Gastroesophageal sphincter (tissue), 3 donors: Measurements from ENCODE around the gene TMC6.
"Not testable (repeated sequence)": the region's sequence is repeated elsewhere in the genome, so short reads cannot be mapped to it uniquely, and the experiment has no call there.

ENCODE experiments used
- POLR2A ChIP-seq, 2 donors: fragments of 450-650 bp; IDR thresholded peaks; one replicate each; pipeline ENCODE4 v1.6.1; 2017; ENCODE audit warnings: antibody characterized with exemption in 2 of 2, mild to moderate bottlenecking in 2 of 2, moderate library complexity in 1 of 2
- TF ChIP-seq, protein P1 (sequence below), 4 experiments: fragments of 200-600 bp in 2 of 4; fragments of 450-650 bp in 2 of 4; sonication (generic) in 1 of 4; IDR thresholded peaks; one replicate each; pipeline ENCODE4 v1.5.1; 2017 to 2019; ENCODE audit warnings: antibody characterized with exemption in 4 of 4, mild to moderate bottlenecking in 2 of 4, moderate library complexity in 2 of 4

DNA sequence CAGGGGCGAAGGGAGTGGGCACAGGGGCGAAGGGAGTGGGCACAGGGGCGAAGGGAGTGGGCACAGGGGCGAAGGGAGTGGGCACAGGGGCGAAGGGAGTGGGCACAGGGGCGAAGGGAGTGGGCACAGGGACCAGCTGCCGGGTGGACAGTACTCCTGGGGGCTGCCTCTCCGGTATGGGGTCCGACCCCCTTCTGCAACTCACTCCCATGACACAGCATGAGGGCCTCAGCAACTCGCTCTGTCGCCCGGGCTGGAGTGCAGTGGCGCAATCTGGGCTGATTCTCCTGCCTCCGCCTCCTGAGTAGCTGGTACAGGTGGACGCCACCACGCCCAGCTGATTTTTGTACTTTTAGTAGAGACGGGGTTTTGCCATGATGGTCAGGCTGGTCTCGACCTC, 12.8 kb downstream of the TMC6 start:
- not testable (repeated sequence) for TF ChIP-seq POLR2A (IDR thresholded peaks at IDR 0.05)
- TF ChIP-seq, protein P1, sequence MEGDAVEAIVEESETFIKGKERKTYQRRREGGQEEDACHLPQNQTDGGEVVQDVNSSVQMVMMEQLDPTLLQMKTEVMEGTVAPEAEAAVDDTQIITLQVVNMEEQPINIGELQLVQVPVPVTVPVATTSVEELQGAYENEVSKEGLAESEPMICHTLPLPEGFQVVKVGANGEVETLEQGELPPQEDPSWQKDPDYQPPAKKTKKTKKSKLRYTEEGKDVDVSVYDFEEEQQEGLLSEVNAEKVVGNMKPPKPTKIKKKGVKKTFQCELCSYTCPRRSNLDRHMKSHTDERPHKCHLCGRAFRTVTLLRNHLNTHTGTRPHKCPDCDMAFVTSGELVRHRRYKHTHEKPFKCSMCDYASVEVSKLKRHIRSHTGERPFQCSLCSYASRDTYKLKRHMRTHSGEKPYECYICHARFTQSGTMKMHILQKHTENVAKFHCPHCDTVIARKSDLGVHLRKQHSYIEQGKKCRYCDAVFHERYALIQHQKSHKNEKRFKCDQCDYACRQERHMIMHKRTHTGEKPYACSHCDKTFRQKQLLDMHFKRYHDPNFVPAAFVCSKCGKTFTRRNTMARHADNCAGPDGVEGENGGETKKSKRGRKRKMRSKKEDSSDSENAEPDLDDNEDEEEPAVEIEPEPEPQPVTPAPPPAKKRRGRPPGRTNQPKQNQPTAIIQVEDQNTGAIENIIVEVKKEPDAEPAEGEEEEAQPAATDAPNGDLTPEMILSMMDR (IDR thresholded peaks at IDR 0.05), result not testable (repeated sequence)
